Right cardiac atrium (tissue), 5 donors: ENCODE data around the gene ARL10. TPM values are rescaled to one million over a fixed set of nuclear protein-coding genes. Genes with fewer than 3 reads are reported as not detected.
A peak's percentile ranks its signal among the peaks of the same experiment; 100 is the strongest.

ENCODE experiments used
- ATAC-seq, 2 donors: fragments of 200-7000 bp; cut with Tn5 transposase; one replicate each; pipeline versions ENCODE4 v1.8.0 to v1.9.1; 2020; ENCODE audit warnings: moderate library complexity in 2 of 2, mild to moderate bottlenecking in 1 of 2
- DNase-seq, 3 donors: peaks; one replicate each; pipeline ENCODE4 v3.0.0-alpha.2; 2020
- H3K27ac ChIP-seq: one replicate; pipeline ENCODE4 v1.5.1; 2013; ENCODE audit warnings: mild to moderate bottlenecking, low read length, control low read depth, moderate library complexity
- H3K27me3 ChIP-seq: one replicate; pipeline ENCODE4 v1.6.1; 2013; ENCODE audit not compliant: control insufficient read depth, insufficient read depth
- H3K4me1 ChIP-seq: one replicate; pipeline ENCODE4 v1.6.1; 2013; ENCODE audit warnings: low read length; ENCODE audit not compliant: control insufficient read depth, insufficient read depth
- H3K4me3 ChIP-seq: one replicate; pipeline ENCODE4 v1.5.1; 2013; ENCODE audit warnings: low read length, control low read depth
- H3K9me3 ChIP-seq: one replicate; pipeline ENCODE4 v1.6.1; 2013; ENCODE audit warnings: low read length; ENCODE audit not compliant: control insufficient read depth
- WGBS: extraction: QIAGEN DNeasy Blood & Tissue Kit; methylation state at CpG from one replicate; pipeline ENCODE4 v1.1.7; 2013; 5-methylcytosine and 5-hydroxymethylcytosine counted together
- intact Hi-C, 4 donors: fragments of 100-400 bp; cut with DNase I; formaldehyde crosslinking; loops; one replicate each; pipeline versions ENCODE4 v1.11.0 to v1.14.0; 2022 to 2023
- polyA plus RNA-seq: library from polyadenylated mRNA; stranded (reverse); fragments of 200-250 nt; gene quantifications from one replicate; pipeline ENCODE4 v1.2.3, GENCODE V29; 2013
- total RNA-seq, 4 donors: library from RNA; stranded (reverse); fragmentation: NEBNext Ultra II Directional; extraction: Animal tissue kit (Norgen Biotek cat#: 25700); gene quantifications; one replicate each; pipeline ENCODE4 v1.2.1, GENCODE V29; 2021
- donor health status: healthy with polysubstance abuse.
- donor health status: DM: no; HTN: yes; CAD: no.
- donor health status: DM: no; HTN: no; CAD: no.
- donor health status: DM: no; HTN: yes; CAD: no; lungs with severe emphysema.
- donor health status: DM: yes; HTN: yes; CAD: no.

The ARL10 gene
- total and polyA plus RNA-seq, 5 donors = 5.1 to 9.7 (median 8.0) TPM

DNA sequence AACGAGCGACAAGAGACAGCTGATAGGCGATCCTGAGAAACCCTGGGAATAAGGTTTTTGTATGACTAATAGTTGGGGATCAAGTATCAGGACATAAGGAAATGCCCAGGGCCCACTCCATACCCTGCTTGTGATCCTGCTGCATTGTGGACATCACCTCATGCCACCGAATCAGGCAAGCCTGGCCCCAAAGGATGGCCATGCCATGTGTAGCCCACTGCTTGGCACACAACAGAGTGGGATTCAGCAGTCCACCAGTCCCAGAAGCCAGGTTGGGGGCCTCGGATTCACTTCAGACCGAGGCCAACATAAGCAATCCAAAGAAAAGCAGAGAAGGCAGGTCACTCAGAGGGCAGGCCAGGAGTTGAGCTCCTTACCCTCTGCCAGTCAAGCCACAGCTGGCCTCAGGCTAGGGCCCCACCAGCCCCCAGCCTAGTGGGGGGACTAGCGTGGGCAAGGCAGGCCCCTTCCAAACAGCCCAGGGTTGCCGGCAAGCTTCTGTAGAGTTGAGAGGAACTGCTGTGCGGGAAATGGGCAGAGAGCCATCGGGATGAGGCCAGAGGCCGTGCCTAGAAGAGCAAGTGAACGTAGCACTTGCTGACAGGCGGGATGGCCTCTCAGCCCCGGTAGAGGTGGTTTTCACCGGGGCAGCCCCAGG is 18.1 kb downstream of the ARL10 start:
- Histone ChIP-seq H3K27ac (no peak overlapping the region), H3K9me3 (no peaks in the 10 kb centered on the region)

DNA sequence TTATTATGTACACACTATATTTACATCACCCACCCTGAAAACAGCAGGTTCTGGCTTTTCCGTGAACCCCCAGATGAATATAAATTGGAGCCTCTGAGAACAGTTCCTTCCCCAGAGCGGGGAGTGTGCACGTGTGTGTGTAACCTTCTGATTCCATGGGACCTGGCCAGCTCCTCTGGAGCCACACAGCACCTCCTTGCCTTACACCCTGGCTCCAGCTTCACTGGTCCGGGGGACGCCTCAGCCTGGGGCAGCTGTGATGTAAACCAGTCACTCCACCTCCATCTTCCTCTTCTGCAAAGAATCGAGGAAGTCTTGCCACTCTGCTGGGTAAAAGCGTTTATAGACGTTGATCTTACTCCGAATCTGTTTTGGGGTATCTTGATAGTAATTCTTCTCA is 18.7 kb downstream of the ARL10 start:
- Histone ChIP-seq H3K27me3 (no peaks in the 10 kb centered on the region), H3K4me1 (peaks cover 2% of the 10 kb centered on the region), H3K4me3 (no peak overlapping the region), H3K9me3 (no peaks in the 10 kb centered on the region), H3K27ac (no peak overlapping the region)
- ATAC-seq = no peak
- no peak for DNase-seq
- 84% methylated on average over 9 of the region's 9 CpGs for WGBS
- intact Hi-C loops = no loop called here

More for the DNA sequence above, 18.1 kb downstream of the ARL10 start:
- DNase-seq = peak in 1 of 3 donors; percentile 51
- 78% methylated on average over 15 of the region's 15 CpGs for WGBS
- Histone ChIP-seq H3K4me3 (no peak overlapping the region), H3K27me3 (no peaks in the 10 kb centered on the region), H3K4me1 (peaks cover 2% of the 10 kb centered on the region)
- intact Hi-C loops = no loop called here
- no peak for ATAC-seq

DNA sequence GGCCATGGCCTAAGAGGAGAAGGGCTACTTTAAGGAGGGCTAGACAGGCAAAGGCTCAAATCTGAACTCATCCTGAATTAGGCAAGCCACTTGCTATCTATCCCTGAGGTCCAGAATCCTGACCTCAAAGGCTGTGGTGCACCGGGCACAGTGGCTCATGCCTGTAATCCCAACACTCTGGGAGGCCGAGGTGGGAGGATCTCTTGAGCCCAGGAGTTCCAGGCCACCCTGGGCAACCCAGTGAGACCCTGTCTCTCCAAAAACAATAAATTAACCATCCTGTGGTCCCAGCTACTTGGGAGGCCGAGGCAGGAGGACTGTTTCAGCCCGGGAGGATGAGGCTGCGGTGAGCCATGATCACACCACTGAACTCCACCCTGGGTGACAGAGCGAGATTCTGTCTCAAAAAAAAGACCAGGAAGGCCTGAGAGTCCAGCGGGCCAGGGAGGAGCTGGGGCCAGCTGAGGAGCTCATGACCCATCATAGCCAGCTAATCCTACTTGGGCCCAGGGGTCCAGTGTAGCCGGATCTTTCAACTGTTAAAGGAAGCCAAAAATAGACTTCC is 19.2 kb downstream of the ARL10 start:
- intact Hi-C loops = no loop called here
- H3K4me3 ChIP-seq = no peak overlapping the region
- ATAC-seq (no peak), DNase-seq (no peak)
- no peaks in the 10 kb centered on the region for H3K27me3 ChIP-seq
- no peaks in the 10 kb centered on the region for H3K9me3 ChIP-seq
- peaks cover 2% of the 10 kb centered on the region for H3K4me1 ChIP-seq
- no peak overlapping the region for H3K27ac ChIP-seq
- WGBS = 88% methylated on average over 8 of the region's 8 CpGs

DNA sequence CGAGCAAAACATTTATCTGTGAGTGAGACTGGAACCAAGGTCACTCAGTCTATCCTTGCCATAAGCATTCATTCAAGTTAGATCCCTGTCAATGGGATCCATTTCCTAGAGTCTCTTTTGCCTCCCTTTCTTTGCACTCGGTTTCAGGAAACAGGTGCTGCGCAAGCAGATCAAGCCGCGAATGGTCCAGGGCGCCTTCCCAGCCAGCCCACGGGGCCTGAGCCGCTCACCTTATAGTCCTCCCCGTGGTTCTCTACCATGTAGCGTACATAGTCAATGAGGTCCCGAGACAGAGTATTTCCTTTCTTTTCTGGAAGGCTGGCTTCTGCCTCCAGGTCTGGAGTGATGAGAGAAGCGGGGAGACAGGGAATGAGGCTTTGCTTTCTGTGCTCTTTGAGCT is 19.7 kb downstream of the ARL10 start:
- intact Hi-C loops = no loop called here
- no peak for ATAC-seq
- H3K27me3 ChIP-seq = no peaks in the 10 kb centered on the region
- 89% methylated on average over 12 of the region's 12 CpGs for WGBS
- peak in 1 of 3 donors; percentile 31 for DNase-seq
- no peaks in the 10 kb centered on the region for H3K9me3 ChIP-seq
- H3K4me1 ChIP-seq = peaks cover 2% of the 10 kb centered on the region
- H3K4me3 ChIP-seq = no peak overlapping the region
- no peak overlapping the region for H3K27ac ChIP-seq

DNA sequence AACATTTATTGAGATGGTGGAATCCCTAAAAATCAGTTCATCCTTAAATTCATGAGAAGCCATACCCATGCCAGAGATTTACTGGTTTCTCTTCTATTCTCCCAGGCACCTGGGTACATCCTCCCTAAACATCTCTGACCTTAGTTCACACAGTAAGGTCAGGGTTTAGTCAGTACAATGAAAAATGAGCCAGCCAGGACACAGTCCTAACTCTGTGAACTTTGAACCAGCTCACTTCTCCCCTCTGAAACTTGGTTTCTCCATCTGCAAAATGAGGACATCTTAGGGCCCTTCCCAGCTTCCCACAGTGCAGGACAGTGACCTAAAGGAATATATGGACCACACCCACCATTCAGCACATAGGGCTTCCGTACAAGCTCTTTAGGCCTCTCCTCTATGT is 21.2 kb downstream of the ARL10 start:
- Histone ChIP-seq H3K27me3 (no peaks in the 10 kb centered on the region), H3K4me3 (no peak overlapping the region), H3K9me3 (no peaks in the 10 kb centered on the region), H3K27ac (no peak overlapping the region), H3K4me1 (peaks cover 2% of the 10 kb centered on the region)
- ATAC-seq (no peak), DNase-seq (no peak)
- intact Hi-C loops = no loop called here
- WGBS = 71% methylated on average over 1 of the region's 1 CpG

DNA sequence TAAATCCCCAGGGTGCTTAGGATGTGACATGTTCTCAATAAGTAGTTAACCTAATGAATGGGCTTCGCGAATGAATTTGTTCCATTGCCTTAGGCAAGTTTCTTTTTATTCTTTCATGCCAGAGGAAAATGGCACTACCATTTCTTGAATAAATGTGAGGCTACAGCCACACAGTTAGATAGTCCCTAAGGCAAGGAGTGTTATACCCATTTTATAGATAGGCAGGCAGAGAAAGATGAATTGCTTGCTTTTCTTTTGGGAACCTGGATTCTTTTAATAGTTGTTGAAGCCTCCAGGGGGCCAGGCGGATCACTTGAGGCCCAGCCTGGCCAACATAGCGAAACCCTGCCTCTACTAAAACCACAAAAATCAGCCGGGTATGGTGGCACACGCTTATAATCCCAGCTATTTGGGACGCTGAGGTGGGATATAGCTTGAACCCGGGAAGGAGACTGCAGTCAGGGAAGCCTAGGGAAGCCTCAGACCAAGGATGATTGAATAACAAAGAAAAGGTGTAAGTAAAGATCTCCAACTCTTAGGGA is 22.2 kb downstream of the ARL10 start:
- Histone ChIP-seq H3K9me3 (no peaks in the 10 kb centered on the region), H3K4me3 (peak overlapping the region; percentile 76), H3K27ac (no peak overlapping the region), H3K27me3 (no peaks in the 10 kb centered on the region), H3K4me1 (peaks cover 2% of the 10 kb centered on the region)
- whole genome bisulfite sequencing = 39% methylated on average over 8 of the region's 8 CpGs
- intact Hi-C loops = no loop called here
- DNase-seq (no peak), ATAC-seq (no peak)

DNA sequence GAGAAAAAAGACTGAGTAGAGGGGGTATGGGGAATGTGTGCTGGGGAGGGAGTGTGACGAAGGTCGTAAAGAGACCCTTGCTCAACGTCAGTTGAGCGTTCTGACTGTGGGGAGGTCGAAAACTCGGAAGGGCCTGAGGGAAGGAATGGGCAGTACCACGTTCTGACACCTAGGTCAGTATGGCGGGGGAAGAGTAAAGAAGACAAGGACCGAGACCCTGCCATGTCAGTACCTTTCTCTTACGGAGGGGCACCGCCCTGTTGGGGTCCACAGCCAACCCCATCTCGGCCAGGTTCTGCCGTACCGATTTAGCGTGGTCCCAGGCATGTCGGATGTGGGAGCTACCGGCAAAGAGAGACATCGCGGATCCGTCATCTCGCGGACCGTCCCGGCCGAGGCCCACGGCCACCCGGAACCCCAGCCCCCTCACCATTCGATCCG is 22.7 kb downstream of the ARL10 start:
- peak overlapping the region; percentile 76 for H3K4me3 ChIP-seq
- peak overlapping the region; percentile 28 for H3K27ac ChIP-seq
- WGBS = under 1% methylated on average over 29 of the region's 29 CpGs
- peaks cover 2% of the 10 kb centered on the region for H3K4me1 ChIP-seq
- no peak for DNase-seq
- peak in 1 of 2 donors; percentile 2 for ATAC-seq
- H3K9me3 ChIP-seq = no peaks in the 10 kb centered on the region
- H3K27me3 ChIP-seq = no peaks in the 10 kb centered on the region
- intact Hi-C loops = no loop called here

DNA sequence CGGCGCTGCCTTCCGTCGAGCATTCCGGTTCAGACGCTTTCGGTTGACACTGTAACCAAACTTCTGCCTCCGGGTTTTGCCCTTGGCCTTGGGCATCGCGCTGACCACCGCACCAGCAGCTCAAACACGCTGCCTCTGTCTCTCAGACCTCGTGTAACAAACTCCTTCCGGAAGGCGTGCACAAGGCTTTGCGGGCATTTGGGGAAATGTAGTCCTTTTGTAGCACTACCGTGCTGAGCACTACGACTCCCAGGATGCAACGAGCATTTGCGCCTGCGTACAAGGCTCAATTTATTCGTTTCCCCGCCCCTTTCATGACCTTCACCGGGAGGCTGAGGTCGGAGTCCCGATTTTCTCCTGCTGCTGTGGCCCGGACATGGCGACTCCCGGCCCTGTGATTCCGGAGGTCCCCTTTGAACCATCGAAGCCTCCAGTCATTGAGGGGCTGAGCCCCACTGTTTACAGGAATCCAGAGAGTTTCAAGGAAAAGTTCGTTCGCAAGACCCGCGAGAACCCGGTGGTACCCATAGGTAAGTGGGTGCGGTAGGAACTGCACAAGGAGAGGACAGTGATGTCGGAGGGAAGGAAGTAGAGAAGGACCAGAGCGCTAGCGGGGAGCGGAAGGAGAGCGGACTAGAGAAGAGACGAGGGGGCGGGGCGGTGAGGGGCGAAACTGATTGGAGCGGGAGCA is 23.3 kb downstream of the ARL10 start, which contains the start of the genes HIGD2A and NOP16:
Gene HIGD2A (plus strand): TSS at position 308 of the 691 bp plus-strand sequence. CDS start 69 bp downstream, at position 377.
Gene NOP16 (minus strand): TSS at position 155 of the 691 bp plus-strand sequence. CDS start 59 bp downstream, at position 96.
- under 1% methylated on average over 47 of the region's 47 CpGs for WGBS
- intact Hi-C loops = no loop called here
- Histone ChIP-seq H3K4me3 (peak within 1 kb of the TSS; percentile 76), H3K27me3 (no peaks in the 10 kb centered on the region), H3K9me3 (no peaks in the 10 kb centered on the region), H3K27ac (peak within 1 kb of the TSS; percentile 94), H3K4me1 (peaks cover 2% of the 10 kb centered on the region)
- DNase-seq (peak; percentile 99 to 100 (median 100)), ATAC-seq (peak; percentile 96)

DNA sequence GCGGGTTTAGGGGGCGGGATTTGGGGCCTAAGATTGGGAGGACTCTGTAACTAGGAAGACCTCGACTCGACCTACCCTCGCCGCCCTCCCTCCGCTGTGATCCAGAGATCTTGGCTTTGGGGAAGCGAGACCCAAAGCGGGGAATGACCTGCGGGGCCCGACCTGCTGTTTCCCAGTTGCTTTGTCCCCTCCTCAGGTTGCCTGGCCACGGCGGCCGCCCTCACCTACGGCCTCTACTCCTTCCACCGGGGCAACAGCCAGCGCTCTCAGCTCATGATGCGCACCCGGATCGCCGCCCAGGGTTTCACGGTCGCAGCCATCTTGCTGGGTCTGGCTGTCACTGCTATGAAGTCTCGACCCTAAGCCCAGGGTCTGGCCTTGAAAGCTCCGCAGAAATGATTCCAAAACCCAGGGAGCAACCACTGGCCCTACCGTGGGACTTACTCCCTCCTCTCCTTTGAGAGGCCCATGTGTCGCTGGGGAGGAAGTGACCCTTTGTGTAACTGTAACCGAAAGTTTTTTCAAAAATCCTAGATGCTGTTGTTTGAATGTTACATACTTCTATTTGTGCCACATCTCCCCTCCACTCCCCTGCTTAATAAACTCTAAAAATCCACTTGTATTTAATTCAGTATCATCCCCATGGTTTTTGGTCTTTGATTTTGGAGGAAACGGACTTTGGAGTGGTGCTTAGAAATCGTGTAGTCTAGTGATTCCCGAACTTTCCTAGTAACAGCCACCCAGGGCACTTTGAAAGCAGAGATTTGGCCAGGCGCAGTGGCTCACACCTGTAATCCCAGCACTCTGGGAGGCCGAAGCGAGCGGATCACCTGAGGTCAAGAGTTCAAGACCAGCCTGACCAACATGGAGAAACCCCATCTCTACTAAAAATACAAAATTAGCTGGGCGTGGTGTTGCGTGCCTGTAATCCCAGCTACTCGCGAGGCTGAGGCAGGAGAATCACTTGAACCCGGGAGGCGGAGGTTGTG is 24.1 kb downstream of the ARL10 start:
- DNase-seq (peak in 1 of 3 donors; percentile 24), ATAC-seq (peak; percentile 28 to 45)
- no peaks in the 10 kb centered on the region for H3K9me3 ChIP-seq
- H3K4me3 ChIP-seq = peak overlapping the region; percentile 45
- H3K27me3 ChIP-seq = no peaks in the 10 kb centered on the region
- peak overlapping the region; percentile 94 for H3K27ac ChIP-seq
- 29% methylated on average over 41 of the region's 41 CpGs for WGBS
- intact Hi-C loops = no loop called here
- peaks cover 2% of the 10 kb centered on the region for H3K4me1 ChIP-seq

DNA sequence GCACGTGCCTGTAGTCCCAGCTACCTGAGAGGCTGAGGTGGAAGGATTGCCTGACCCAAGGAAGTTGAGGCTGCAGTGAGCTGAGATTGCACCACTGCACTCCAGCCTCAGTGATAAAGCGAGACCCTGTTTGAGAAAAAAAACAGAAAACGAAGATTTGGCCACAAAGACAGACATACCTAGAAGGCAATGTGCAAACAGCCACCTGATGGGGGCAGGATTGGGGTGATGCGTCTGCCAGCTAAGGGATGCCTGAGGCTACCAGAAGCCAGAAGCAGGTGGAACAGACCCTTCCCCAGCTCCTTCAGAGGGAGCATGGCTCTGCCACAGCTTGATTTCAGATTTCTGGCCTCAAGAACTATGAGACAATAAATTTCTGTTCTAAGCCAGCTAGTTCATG is 26.2 kb downstream of the ARL10 start:
- 88% methylated on average over 4 of the region's 4 CpGs for WGBS
- no peaks in the 10 kb centered on the region for H3K27me3 ChIP-seq
- no peak for ATAC-seq
- H3K4me3 ChIP-seq = no peak overlapping the region
- intact Hi-C loops = no loop called here
- DNase-seq = no peak
- H3K9me3 ChIP-seq = no peaks in the 10 kb centered on the region
- peaks cover 7% of the 10 kb centered on the region for H3K4me1 ChIP-seq
- H3K27ac ChIP-seq = no peak overlapping the region
